Suprapubic skin (tissue), 4 donors: ENCODE data around the gene CALHM1. TPM values are rescaled to one million over a fixed set of nuclear protein-coding genes. Genes with fewer than 3 reads are reported as not detected.

Experiments used
- DNase-seq, 2 donors: peaks; one replicate each; pipeline ENCODE4 v3.0.0-alpha.2; 2019; ENCODE audit warnings: low spot score in 2 of 2
- H3K27ac ChIP-seq: fragments of 200-600 bp; sonication (generic); one replicate; pipeline ENCODE4 v1.5.1; 2019
- H3K27me3 ChIP-seq: fragments of 200-600 bp; sonication (generic); one replicate; pipeline ENCODE4 v1.5.1; 2019
- H3K36me3 ChIP-seq: fragments of 200-600 bp; sonication (generic); one replicate; pipeline ENCODE4 v1.5.1; 2019
- H3K4me1 ChIP-seq: fragments of 200-600 bp; sonication (generic); one replicate; pipeline ENCODE4 v1.5.1; 2019
- H3K4me3 ChIP-seq: fragments of 200-600 bp; sonication (generic); one replicate; pipeline ENCODE4 v1.5.1; 2019; ENCODE audit warnings: mild to moderate bottlenecking
- H3K9me3 ChIP-seq: fragments of 200-600 bp; sonication (generic); one replicate; pipeline ENCODE4 v1.5.1; 2019
- EP300 ChIP-seq: sonication (generic); formaldehyde crosslinking; IDR thresholded peaks from one replicate; pipeline ENCODE4 v1.6.1; 2017; ENCODE audit warnings: antibody characterized with exemption
- POLR2A ChIP-seq, 2 donors: fragments of 450-650 bp; IDR thresholded peaks; one replicate each; pipeline ENCODE4 v1.6.1; 2017; ENCODE audit warnings: antibody characterized with exemption in 2 of 2, mild to moderate bottlenecking in 2 of 2, moderate library complexity in 2 of 2
- POLR2AphosphoS5 ChIP-seq, 3 donors: sonication (generic); formaldehyde crosslinking; IDR thresholded peaks; one replicate each; pipeline ENCODE4 v1.6.1; 2017; ENCODE audit warnings: antibody characterized with exemption in 3 of 3
- WGBS: methylation state at CpG from one replicate; pipeline ENCODE4 v1.1.5; 2018; 5-methylcytosine and 5-hydroxymethylcytosine counted together
- total RNA-seq, 4 donors: library from RNA; depleted of rRNA; stranded (reverse); fragments of >200 nt; gene quantifications; one replicate each; pipeline ENCODE4 v1.1.0, GENCODE V29; 2016
- TF ChIP-seq, protein P1 (sequence below), 2 donors: fragments of 200-600 bp in 1 of 2; fragments of 450-650 bp in 1 of 2; sonication (generic) in 1 of 2; IDR thresholded peaks; one replicate each; pipeline ENCODE4 v1.5.1; 2016 to 2019; ENCODE audit warnings: antibody characterized with exemption in 2 of 2, mild to moderate bottlenecking in 1 of 2, moderate library complexity in 1 of 2

The CALHM1 gene
- total RNA-seq, 4 donors from 2014 or later, result not detected

DNA sequence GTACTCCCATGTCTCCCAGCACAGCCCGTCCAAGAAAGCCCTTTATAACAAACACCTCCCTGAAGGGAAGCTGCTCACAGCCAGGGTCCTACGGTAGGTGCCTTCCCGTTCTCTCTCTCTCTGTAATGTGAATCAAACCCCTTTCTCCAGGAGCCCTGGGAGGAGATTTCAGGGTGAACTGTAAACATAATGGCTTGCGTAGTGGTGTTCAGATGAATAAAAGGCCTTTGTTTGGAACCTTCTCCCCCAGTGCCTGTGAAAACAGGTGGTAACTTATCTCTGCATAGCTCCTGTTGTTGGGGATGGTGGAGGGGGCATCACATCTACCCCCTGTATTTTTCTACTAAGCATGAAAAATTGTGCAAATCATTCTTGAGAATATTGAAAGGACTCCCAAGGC lies 18.9 kb downstream of the CALHM1 start:
- Histone ChIP-seq H3K4me1 (peaks cover 3% of the 10 kb centered on the region), H3K4me3 (no peak overlapping the region), H3K27ac (no peak overlapping the region), H3K9me3 (no peaks in the 10 kb centered on the region), H3K27me3 (no peaks in the 10 kb centered on the region), H3K36me3 (peaks cover 94% of the 10 kb centered on the region)
- TF ChIP-seq POLR2A (IDR thresholded peaks at IDR 0.05) (no peak), EP300 (no peak), POLR2AphosphoS5 (IDR thresholded peaks at IDR 0.05) (no peak)
- TF ChIP-seq, protein P1, sequence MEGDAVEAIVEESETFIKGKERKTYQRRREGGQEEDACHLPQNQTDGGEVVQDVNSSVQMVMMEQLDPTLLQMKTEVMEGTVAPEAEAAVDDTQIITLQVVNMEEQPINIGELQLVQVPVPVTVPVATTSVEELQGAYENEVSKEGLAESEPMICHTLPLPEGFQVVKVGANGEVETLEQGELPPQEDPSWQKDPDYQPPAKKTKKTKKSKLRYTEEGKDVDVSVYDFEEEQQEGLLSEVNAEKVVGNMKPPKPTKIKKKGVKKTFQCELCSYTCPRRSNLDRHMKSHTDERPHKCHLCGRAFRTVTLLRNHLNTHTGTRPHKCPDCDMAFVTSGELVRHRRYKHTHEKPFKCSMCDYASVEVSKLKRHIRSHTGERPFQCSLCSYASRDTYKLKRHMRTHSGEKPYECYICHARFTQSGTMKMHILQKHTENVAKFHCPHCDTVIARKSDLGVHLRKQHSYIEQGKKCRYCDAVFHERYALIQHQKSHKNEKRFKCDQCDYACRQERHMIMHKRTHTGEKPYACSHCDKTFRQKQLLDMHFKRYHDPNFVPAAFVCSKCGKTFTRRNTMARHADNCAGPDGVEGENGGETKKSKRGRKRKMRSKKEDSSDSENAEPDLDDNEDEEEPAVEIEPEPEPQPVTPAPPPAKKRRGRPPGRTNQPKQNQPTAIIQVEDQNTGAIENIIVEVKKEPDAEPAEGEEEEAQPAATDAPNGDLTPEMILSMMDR (IDR thresholded peaks at IDR 0.05), result no peak
- whole genome bisulfite sequencing, result 90% methylated on average over 4 of the region's 4 CpGs
- DNase-seq, result no peak

DNA sequence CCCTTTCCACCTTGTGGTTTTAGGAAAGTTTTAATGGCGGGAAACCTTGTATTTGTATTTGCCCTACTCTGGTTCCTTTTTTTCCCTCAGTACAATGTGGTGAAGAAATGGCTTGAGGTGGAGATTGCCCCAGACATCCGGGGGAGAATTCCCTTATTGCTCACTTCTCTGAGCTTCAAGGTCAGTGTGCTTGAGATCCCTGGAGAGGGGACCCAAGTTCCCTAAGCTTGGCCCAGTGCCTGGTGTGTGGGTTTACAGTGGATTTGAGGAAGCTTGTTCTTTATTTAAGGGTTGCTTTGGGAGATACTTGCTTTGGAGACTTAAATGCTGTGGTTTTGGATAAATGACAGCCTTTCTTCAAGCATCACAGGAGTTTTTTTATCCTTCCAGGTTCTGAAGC lies 24.8 kb downstream of the CALHM1 start:
- no peaks in the 10 kb centered on the region for H3K4me1 ChIP-seq
- TF ChIP-seq, protein P1 (IDR thresholded peaks at IDR 0.05), result no peak
- no peak for TF ChIP-seq POLR2AphosphoS5 (IDR thresholded peaks at IDR 0.05)
- no peak for TF ChIP-seq EP300
- no peak for TF ChIP-seq POLR2A (IDR thresholded peaks at IDR 0.05)
- H3K27me3 ChIP-seq, result no peaks in the 10 kb centered on the region
- no peak overlapping the region for H3K27ac ChIP-seq
- no peak overlapping the region for H3K4me3 ChIP-seq
- H3K36me3 ChIP-seq, result peaks cover 85% of the 10 kb centered on the region
- H3K9me3 ChIP-seq, result no peaks in the 10 kb centered on the region
- WGBS, result 86% methylated on average over 2 of the region's 2 CpGs
- no peak for DNase-seq

DNA sequence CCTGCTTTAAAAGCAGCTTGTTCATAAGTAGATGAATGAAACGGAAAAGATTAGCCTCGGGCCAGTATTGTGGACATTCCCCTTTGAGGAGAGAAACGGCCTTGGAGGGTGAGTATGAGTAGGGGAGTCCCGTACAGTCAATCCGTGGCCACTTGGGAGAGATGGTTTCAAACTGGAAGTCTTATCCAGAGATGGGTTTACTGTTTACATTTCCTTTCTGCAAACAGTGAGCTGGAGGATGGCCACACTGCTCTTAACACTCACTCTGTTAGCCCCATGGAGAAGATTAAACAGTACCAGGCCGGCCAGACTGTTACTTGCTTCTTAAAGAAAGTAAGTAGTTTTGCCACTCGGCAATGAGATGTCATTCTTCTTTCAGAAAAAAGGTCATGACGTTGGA lies 26.8 kb downstream of the CALHM1 start:
- no peak for DNase-seq
- 89% methylated on average over 8 of the region's 8 CpGs for WGBS
- no peak overlapping the region for H3K4me3 ChIP-seq
- H3K9me3 ChIP-seq, result no peaks in the 10 kb centered on the region
- TF ChIP-seq, protein P1 (IDR thresholded peaks at IDR 0.05), result no peak
- TF ChIP-seq POLR2A (IDR thresholded peaks at IDR 0.05) (no peak), POLR2AphosphoS5 (IDR thresholded peaks at IDR 0.05) (no peak), EP300 (no peak)
- peaks cover 84% of the 10 kb centered on the region for H3K36me3 ChIP-seq
- H3K27ac ChIP-seq, result no peak overlapping the region
- H3K4me1 ChIP-seq, result no peaks in the 10 kb centered on the region
- no peaks in the 10 kb centered on the region for H3K27me3 ChIP-seq

DNA sequence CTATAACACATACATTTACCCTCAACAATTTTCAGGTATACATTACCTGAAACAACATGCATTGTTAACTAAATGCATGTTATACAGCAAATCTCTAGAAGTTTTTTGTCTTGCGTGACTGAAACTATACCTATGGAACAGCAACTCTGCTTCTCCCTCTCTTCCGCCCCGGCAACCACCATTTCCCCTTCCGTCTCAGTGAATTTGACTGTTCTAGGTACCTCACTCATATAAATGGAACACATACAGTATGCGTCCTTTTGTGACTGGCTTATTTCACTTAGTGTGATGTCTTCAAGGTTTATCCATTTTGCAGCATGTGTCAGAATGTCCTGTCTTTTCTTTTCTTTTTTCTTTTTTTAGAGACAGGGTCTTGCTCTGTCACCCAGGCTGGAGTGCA lies 29.1 kb downstream of the CALHM1 start:
- H3K27ac ChIP-seq, result no peak overlapping the region
- no peak for DNase-seq
- H3K4me1 ChIP-seq, result no peaks in the 10 kb centered on the region
- no peak for TF ChIP-seq EP300
- TF ChIP-seq, protein P1 (IDR thresholded peaks at IDR 0.05), result no peak
- no peak for TF ChIP-seq POLR2A (IDR thresholded peaks at IDR 0.05)
- no peak for TF ChIP-seq POLR2AphosphoS5 (IDR thresholded peaks at IDR 0.05)
- 92% methylated on average over 5 of the region's 5 CpGs for WGBS
- H3K27me3 ChIP-seq, result no peaks in the 10 kb centered on the region
- no peaks in the 10 kb centered on the region for H3K9me3 ChIP-seq
- H3K36me3 ChIP-seq, result peaks cover 87% of the 10 kb centered on the region
- H3K4me3 ChIP-seq, result no peak overlapping the region

DNA sequence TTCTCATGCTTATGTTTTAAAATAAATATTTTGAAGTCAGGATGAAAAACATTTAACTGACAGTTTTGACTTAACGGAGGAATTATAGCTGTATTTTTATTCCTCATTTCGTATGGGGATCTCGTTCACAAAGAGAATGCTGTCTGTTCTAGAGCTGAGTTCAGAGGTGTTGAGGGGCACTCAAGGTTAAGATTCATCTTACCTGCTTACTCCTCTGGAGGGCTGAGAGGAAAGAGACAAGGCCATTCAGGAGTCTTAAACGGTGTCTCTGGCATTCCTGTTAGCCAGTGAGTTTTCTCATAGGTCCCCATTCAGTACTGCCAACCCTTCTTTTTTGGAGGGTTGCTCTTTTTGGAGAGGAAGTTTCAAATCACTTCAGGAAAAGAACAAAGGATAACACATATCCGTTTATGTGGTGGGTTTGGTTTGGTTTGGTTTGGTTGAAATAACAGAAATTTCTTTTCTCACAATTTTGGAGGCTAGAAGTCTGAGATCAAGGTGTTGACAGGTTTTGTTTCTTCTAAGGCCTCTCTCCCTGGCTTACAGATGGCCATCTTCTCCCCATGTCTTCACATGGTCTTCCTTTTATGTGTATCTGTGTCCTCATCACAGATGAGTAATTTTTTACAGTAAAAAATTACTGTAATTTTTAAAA lies 29.6 kb downstream of the CALHM1 start:
- Histone ChIP-seq H3K4me1 (no peaks in the 10 kb centered on the region), H3K4me3 (no peak overlapping the region), H3K9me3 (no peaks in the 10 kb centered on the region), H3K27ac (no peak overlapping the region), H3K27me3 (no peaks in the 10 kb centered on the region), H3K36me3 (peaks cover 87% of the 10 kb centered on the region)
- TF ChIP-seq, protein P1 (IDR thresholded peaks at IDR 0.05), result no peak
- TF ChIP-seq POLR2A (IDR thresholded peaks at IDR 0.05) (no peak), POLR2AphosphoS5 (IDR thresholded peaks at IDR 0.05) (no peak), EP300 (no peak)
- 74% methylated on average over 5 of the region's 5 CpGs for whole genome bisulfite sequencing
- no peak for DNase-seq
